Endothelial cell of hepatic sinusoid (primary cell): ENCODE data around the gene HCN3.

Experiments
- in situ Hi-C: cut with HindIII; loops from 2 replicates; pipeline ENCODE4 v1.10.0; 2017; ENCODE audit warnings: low sequenced_read_pairs

Gene HCN3

DNA sequence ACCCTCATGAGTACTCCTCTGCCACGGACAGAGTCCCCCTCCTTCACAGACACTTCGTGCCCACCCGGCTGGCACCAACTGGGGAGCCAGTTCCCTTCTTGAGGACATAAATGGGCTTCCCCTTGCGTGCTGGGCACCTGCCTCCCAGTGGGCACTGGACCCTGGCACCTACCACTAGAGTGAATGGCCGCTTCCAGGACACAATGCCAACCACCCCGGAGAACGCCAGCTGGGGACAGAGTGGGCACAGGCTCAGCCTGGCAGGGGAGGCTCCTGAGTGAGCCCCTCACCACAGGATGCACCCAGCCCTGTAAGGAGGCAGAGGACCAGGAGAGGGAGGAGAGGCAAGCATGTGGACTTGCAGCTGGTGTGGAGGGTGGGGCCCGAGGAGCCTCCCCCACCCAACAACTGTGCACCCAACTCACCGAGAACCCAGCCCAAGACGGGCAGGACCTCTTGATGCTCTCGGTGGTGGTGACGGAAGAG, 23.0 kb upstream of the HCN3 start:
- in situ Hi-C loops = no loop called here

DNA sequence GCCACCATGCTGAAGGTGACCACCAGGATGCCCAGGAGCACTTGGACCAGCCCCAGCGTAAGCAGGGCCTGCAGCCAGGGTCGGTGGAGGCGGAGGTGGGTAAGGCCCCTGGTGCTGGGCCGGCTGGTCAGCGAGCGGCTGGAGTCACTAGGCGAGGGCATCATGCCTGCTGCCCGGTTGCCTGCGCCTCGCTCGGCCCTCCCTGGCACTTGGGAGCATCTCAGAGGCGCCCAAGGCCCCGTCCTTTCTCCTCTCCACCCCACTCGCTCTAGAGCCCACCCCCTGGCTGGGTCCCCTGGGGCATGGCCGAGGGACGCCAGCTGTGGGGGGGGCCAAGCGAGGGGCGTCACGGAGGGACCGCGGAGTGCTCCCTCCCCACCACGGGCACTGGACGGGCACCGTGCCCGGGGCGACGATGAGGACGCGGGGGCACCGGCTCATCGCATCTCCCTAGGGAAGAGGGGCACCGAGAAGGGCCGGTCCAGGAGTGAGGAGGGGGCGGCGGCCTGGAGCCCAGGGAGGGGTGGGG, 22.5 kb upstream of the HCN3 start:
- in situ Hi-C loops = no loop called here

DNA sequence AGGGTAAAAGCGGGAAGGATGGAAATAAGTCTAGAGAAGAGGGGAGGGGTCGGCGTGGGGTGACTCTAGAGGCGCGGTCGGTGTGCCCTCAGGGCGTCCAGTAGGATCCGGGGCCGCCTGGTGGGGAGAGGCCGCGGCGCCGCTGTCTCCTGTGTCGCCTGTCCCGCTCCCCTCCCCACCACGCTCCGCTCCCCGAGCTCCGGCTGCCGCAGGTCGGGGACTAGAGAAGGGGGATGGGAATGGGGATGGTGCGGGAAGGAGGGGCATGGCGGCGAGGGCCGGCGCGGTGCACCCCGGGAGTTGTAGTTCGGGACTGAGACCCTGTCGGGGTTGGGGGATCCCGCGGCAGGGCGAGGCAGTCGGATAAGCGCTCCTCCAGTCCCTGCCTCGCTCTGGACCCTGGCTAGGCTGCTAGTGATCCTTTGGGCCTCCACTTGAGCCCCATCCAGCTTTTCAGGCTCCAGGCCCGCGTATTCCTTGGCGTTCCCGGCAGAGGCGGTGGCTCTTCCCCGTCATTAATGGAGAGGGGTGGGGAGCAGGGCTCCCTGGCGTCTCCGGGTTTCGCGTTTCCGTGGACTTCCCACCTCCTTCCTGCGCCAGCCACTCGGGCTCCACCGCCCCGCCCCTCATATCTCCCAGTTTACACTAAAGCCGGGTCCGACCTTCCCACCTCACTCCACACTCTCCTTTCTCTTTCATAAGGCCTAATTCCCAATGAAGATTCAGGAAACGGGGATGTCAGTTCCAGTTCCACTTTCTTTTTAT, 21.8 kb upstream of the HCN3 start, which contains the start of gene ENTREP3:
TSS of gene ENTREP3 (minus strand) at position 241 of the 765 bp plus-strand sequence. CDS start 606 bp downstream, outside the sequence.
- in situ Hi-C loops = no loop called here

DNA sequence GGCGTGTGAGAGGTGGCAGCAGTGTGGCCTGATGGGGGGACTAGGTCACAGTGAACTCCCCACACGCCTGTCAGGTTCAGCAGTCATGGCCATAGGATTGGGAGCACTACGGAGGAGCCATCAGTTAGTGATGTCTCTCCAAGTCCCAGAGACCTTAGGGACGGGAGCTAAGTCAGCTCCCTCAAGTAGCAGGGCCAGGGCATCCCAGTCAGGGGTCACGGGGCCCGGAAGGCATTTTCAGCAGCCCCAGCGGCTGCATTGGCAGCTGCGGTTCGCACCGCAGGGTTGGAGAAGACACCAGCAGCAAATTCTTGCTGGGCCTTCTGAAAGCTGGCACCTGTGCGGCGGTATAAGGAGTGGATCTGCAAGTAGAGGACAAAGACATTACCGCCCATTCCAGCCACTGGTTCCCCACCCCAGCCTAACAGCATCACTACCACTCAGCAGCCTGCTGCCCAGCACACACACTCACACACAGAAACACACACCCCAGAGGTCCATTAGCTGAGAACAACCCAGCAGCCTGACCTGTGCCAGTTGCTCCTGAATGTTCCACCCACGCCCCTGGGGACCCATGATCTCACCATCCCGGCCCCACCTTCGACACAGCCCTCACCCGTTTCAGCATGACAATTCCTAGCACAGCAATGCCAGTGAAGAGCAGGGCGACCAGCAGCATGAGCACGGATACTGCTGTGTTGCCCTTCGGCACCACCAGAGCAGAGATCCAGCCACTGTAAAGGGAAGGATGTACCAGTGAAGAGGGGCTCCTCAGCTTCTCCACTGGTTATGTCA, 21.0 kb upstream of the HCN3 start:
- in situ Hi-C loops = no loop called here

DNA sequence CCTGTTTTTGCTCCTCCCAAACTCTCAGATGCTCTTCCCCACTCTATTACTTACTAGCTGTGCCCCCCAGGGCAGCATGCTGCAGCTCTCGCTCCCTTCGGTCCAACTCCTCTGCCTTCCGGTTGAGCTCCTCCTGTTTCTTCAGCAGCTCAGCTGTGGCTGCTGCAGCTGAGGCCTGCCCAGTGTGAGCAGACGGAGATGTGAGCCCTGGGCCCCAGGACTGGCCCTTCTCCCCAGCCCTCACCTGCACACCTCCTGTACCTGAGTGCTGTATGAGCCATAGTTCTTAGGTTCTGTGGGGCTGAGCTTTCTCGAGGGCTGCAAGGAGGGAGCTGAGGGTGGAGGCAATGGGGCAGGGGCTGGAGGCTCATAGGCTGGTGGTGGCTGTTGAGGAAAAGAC, 17.0 kb upstream of the HCN3 start:
- in situ Hi-C loops = no loop called here

DNA sequence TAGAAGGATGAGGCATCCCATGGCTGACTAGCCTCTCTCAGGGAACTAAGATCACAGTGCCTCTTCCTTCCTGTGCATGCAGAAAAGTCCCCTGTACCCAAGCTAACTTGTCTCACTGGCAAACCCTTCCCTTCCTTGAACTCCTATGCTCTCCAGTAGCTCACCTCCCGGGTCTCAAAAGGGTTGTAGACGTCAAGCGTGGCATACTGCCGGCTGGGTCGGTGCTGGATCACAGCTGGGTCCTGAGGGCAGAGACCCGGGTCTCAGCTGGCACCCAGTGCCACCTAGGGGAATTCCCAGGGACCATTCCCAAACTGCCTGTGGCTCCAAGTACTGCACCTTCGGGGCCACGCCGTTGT, 15.8 kb upstream of the HCN3 start:
- in situ Hi-C loops = no loop called here

DNA sequence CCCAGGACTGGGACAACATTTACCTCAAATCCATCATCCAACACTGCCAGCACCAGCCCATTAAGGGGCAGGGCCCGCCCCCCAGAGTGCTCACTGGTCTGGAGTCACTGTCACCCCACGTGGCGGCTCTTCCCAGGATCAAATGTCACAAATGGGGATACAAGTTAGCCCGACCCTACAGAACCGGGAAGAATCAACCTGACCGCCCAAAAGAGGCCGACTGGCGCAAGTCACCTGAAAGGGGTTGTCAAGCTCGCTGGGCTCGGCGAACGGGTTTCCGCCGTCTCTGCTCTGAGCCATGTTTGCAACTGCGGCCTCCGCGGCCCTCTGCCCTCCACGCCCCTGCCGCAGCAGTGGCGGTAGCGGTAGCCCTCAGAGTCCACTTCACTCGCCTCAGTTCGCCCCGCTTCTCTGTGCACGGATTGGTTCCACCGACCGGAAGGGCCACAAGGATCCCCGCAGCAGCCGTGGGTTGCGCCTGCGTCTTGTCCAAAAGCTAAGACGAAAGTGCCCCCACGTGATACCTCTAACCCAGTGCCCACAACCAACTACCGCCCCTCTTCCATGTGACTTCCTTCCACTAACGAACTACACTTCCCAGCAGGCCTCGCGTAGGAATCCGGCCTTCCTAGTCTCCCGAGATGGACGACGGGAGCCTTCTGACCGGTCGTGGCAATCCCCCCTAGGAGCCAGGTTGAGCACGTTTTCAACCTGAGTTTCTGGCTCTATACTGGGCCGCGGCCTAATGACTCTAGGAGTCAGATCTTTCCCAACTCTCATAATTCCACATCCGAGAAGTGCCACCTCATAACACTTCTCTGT, 15.2 kb upstream of the HCN3 start, which contains the start of gene SCAMP3:
TSS of gene SCAMP3 (minus strand) at position 509 of the 822 bp plus-strand sequence. CDS start at position 300, 209 bp downstream.
- in situ Hi-C loops = no loop called here

DNA sequence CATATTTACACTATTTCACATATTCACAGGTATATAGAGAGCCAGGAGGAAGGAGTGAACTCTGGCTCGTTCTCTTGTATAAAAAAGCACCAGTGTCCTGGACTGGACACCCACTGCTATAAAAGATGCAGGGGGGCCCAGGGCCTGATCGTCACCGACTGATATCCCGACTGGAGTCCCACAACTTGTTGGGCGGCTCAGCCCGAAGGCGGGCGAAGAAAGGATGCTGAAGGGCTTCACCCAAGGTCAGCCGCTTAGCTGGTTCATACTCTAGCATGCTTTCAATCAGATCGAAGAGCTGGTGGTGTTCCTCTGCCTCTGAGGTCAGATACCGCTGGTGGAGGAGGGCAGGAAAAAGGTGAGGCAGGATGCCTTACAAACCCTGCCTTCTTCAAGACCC, 14.2 kb upstream of the HCN3 start:
- in situ Hi-C loops = no loop called here

DNA sequence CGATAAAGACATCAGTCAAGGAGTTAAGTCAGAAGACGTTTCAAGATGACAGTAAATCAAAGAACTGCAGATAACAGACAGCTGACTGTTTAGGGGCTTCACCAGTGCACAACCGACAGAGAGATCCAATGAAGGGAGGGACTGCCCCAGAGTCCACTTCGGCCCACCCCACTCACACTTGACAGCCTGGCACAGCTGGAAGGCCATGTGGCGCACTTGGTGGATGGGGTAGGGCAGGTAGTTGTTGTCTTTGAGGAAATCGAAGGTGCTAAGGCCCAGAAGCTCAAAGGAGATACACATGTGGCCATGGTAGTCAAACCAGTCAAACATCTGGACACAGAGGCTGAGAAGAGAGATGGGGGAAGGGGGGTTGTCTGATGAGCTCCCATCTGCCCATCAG, 10.7 kb upstream of the HCN3 start:
- in situ Hi-C loops = no loop called here

DNA sequence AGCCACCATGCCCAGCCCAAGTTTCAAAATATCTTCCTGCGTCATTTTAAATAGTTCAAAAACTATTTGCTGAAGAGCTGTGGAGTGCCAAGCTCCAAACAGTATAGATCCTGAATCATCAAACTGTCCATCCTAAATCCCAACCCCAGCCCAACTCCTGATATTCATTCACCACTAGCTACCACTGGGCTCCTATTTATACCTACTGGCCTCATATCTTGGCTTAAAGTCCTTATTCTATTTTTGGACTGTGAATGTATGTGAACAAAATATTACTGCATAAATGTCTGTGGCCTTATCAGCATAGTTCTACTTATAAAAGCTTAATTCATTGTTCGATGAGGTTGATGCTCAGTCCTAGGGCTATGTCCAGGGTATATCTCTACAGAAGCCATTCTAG, 9.9 kb upstream of the HCN3 start:
- in situ Hi-C loops = no loop called here

DNA sequence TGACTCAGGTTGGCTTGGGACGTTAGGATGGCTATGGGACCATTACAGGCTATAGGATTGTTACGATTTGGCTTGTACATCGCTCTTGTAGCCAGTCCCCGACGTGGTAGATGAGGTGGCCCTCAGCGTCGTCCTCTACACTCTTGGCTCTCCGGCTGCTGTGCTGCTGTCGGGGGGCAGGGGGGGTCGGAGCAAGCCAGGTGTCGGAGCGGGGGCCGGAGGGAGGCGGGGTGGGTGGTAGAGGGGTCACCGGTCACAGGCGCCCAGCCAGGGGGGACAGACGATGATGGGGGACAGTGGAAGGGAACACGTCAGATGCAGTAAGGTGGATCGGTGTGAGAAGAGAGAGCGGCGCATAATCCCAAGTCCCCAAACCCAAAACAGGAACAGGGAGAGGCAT, 8.6 kb upstream of the HCN3 start:
- in situ Hi-C loops = no loop called here

DNA sequence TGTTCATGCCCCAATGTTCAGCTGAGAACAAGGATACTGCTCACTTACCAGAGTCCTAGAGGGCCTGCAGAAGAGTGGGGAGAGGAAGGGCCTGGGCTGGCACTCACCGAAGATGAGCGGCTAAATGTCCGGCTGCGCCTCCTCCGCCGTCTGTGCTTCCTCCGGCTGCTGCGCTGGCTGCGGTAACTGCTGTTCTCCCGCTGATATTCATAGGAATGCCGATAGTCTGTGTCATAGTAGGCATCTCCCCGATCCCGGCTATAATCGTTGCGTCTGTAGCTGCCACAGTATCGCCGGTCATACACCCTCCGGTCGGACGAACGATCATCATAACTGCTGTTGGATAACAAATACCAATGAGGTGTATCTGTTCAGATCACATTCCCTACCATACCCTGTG, 7.9 kb upstream of the HCN3 start:
- in situ Hi-C loops = no loop called here

DNA sequence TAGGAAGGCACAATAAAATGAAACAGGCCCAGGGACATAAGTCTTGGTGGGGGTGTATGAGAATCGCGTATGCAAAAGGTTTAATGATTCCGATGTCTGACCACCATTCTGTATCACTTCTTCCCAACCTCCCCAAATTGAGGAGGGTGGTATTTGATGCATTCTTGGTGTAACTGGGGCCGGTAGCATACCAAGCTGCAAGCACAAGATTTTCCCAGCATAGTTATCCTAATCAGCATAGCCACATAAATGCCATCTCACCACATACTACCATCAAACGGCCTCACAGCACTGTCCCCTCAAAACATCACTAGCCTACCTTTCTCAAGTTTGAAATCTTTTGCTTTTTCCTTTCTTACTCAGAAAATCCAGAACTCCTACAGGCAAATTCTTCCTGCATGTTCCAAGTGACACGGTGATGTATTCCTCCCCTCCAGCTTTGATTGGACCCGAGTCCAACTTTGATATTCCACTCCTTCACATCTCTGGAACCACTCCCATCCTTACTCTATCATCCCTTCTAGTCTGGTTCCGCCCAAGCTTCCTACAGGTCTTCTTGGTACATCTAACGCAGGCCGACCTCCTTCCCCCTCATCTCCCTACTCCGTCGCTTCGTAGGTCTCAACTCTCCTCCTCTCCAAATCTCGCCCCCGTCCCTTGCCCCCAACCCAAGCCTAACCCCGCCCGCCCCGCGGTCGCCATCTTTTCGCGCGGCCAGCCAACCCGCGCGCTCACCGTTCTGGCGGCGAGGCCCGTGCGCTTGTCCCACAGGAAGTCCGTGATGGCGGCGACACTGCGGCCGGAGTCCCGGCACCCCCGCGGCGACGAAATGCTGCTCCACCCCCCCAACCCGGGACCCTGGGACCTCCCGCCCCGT, 4.6 kb upstream of the HCN3 start:
- in situ Hi-C loops = loop anchor here (5.0 kb wide), 1 partner anchor 65 kb away; no protein-coding TSS in a partner anchor

DNA sequence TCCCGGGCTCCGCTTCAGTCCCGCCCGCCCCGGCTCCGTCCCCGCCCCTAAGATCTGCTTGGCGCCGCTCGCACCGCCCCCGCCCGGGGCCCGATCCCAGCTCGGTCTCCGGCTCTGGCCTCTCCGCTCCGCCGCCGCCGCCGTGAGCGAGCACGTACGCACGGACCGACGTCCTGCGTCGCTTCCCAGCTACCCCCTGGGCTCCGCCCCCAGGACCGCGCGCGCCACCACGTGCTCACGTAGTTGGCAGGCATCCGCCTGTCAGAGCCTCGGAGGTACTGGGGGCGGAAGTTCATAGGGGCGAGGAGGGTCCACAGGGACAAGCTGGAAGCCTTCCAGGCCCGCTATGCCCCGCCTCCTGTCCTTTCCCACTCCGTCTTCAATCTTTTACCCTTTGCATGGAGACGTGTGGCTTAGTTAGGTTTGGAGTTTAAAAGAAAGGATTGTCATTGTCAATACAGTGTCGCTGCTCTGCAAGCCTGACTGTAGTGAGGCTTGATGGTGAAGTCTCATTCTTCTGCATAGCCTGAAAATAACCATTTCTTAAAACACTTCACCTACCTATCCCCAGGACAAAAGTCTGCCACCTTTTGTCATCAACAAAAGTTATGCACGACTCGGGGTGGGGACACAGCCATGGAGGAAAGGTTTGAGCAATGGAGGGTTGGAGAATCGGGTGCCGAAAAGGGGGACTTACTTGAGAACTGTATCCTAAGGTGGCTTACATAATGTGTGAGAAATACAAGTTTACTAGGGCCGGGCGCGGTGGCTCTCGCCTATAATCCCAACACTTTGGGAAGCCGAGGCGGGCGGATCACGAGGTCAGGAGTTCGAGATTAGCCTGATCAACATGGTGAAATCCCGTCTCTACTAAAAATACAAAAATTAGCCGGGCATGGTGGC, 3.7 kb upstream of the HCN3 start, which contains the start of gene CLK2:
TSS of gene CLK2 (minus strand) at position 162 of the 903 bp plus-strand sequence. CDS start 2,527 bp downstream, outside the sequence.
- in situ Hi-C loops = loop anchor here (5.0 kb wide), 1 partner anchor 64 kb away; no protein-coding TSS in a partner anchor

DNA sequence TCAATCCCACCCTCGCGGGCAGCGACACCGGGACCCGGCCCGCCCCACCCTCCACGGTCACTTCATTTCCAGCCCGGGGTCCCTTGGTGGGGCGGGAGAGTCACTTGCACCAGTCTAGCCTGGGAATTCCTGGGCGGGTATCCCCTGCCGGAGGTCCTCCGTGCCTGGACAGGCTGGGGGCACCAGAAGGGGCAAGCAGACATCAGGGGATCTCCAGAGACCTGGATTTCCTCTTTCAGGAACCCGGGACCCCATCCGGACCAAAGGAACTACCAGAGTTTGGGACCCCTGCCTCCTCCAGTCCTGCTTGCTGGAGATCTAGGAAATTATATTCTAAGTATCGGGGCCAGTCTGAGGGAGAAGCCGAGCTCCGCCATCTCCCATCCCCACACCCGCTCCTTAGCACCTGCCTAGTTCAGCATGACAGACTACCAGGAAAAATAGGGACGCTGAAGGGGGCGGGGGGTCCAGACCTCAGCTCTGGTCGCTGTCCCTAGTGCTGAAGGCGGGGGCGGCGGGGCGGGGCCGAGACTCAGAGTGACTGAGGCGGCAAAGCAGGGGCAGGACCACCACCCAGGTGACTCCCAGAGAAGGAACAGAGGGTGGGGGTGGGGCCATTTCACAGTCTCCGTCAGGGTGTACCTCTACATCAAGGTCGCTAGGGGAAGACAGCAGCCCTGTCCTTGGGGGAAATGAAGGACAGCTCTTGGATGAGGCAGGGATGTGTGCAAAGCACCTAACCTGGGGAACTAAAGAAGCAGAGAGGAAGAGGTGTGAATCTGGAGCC, 832 bp downstream of the HCN3 start:
- in situ Hi-C loops = no loop called here

DNA sequence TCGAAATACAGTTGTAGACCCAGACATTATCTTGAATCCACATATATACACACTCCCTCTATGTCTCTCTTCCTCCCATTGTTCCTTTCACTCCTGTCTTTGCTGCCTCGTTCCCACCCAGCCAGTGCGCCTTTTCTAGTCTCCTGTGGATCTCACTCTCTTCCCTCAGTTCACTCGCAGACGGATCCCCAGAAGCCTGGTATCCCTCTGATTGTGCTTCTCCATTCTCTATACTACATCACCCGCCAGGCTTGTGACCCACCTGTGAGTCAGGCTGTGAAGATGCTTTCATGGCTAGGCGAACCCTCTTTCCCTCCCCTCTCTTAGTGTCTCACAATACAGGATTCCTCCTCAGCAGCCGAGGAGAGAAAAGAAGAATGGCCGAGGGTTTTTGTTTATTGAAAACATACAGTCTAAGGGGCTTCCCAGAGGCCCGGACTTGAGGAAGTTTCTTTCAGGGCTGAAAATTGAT, 1.5 kb downstream of the HCN3 start:
- in situ Hi-C loops = no loop called here

DNA sequence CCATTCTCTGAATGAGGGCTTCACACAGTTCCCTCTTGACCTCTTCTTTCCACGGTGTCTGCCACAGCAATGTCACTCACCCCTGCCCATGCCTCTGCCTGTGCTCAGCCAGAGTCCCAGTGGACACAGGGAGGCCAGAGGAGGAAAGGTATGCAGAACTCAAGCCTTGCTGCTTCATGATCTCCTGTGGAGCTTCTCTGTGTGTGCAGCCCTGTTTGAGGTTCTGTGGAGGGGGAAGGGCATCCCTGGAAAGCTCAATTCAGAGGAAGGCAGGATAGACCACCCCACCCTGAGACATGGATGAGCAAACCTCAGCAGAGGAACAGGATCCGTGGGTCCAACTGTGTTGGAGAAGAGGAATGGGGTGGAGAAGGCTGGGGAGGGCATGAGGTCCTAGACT, 2.0 kb downstream of the HCN3 start:
- in situ Hi-C loops = no loop called here
